H1 (cell line): ENCODE results near the gene MED16. TPM values are rescaled to one million over a fixed set of nuclear protein-coding genes. Genes with fewer than 3 reads are reported as not detected.

ENCODE experiments used
- polyA plus RNA-seq, 7 experiments: library from polyadenylated mRNA; depleted of rRNA in 3 of 7; stranded (reverse) in 5 of 7; unstranded in 2 of 7; fragments of >200 nt in 5 of 7; fragments of 200-250 nt in 2 of 7; gene quantifications; 1 replicate in 5 of 7; 2 replicates in 1 of 7; 4 replicates in 1 of 7; pipeline versions ENCODE4 v1.2.1 to v1.2.3, GENCODE V29; 2011 to 2013; ENCODE audit warnings: missing spikeins in 2 of 7, mixed read lengths in 2 of 7
- total RNA-seq: library from RNA; stranded (reverse); fragmentation: NEBNext Ultra II Directional; extraction: Animal tissue kit (Norgen Biotek cat#: 25700); gene quantifications from 2 replicates; pipeline ENCODE4 v1.2.1, GENCODE V29; 2021
- TF ChIP-seq, protein P1 (sequence below), 3 experiments: IDR thresholded peaks; 1 replicate in 2 of 3; 2 replicates in 1 of 3; pipeline versions ENCODE4 v1.5.1 to v1.6.1; 2011; ENCODE audit warnings: low read length in 3 of 3, mild to moderate bottlenecking in 3 of 3, inconsistent platforms in 2 of 3, low read depth in 1 of 3, moderate library complexity in 1 of 3; ENCODE audit not compliant: insufficient read depth in 1 of 3; ENCODE audit errors: control extremely low read depth in 1 of 3

The MED16 gene
- total and polyA plus RNA-seq, 2 of the 8 experiments (the other 6 are each of a cell fraction or from before 2014, with no cell fraction given): 51.0 to 67.2 TPM

DNA sequence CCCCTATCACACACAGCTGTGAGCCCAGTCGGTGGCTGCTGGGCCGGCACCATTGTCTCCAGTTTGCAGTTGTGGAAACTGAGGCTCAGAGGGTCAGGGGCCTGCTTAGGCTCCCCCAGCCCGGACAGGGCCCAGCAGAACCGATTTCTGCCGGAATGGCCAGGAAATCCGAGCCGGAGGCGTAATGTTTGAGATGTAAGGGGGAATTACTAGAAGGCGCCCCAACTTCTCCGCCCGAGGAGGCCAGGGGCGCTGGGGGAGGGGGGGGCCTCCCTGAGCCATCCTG, 25.1 kb upstream of the MED16 start (continued):
- TF ChIP-seq, protein P1, sequence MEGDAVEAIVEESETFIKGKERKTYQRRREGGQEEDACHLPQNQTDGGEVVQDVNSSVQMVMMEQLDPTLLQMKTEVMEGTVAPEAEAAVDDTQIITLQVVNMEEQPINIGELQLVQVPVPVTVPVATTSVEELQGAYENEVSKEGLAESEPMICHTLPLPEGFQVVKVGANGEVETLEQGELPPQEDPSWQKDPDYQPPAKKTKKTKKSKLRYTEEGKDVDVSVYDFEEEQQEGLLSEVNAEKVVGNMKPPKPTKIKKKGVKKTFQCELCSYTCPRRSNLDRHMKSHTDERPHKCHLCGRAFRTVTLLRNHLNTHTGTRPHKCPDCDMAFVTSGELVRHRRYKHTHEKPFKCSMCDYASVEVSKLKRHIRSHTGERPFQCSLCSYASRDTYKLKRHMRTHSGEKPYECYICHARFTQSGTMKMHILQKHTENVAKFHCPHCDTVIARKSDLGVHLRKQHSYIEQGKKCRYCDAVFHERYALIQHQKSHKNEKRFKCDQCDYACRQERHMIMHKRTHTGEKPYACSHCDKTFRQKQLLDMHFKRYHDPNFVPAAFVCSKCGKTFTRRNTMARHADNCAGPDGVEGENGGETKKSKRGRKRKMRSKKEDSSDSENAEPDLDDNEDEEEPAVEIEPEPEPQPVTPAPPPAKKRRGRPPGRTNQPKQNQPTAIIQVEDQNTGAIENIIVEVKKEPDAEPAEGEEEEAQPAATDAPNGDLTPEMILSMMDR (IDR thresholded peaks at IDR 0.05; ENCODE audit: control extremely low read depth in 1 of 3, insufficient read depth in 1 of 3, low read depth in 1 of 3, low read length in 3 of 3): no peak
